Mucosa of descending colon (tissue), 3 donors: ENCODE data around the gene TRIM21. TPM values are rescaled to one million over a fixed set of nuclear protein-coding genes. Genes with fewer than 3 reads are reported as not detected.

Experiments
- ATAC-seq: fragments of 200-7000 bp; cut with Tn5 transposase; one replicate; pipeline ENCODE4 v1.9.1; 2020; ENCODE audit warnings: mild to moderate bottlenecking, moderate library complexity
- DNase-seq, 3 donors: peaks; one replicate each; pipeline ENCODE4 v3.0.0-alpha.2; 2020
- H3K36me3 ChIP-seq: fragments of 200-600 bp; one replicate; pipeline ENCODE4 v1.8.0; 2021; ENCODE audit warnings: low read depth, mild to moderate bottlenecking
- H3K4me1 ChIP-seq: fragments of 200-600 bp; one replicate; pipeline ENCODE4 v1.8.0; 2021; ENCODE audit warnings: low read depth, mild to moderate bottlenecking
- H3K4me3 ChIP-seq: fragments of 200-600 bp; one replicate; pipeline ENCODE4 v1.8.0; 2021; ENCODE audit warnings: mild to moderate bottlenecking
- H3K9me3 ChIP-seq: fragments of 200-600 bp; one replicate; pipeline ENCODE4 v1.8.0; 2021; ENCODE audit warnings: mild to moderate bottlenecking
- intact Hi-C, 2 donors: fragments of 100-400 bp; cut with DNase I in 1 of 2; cut with micrococcal nuclease in 1 of 2; formaldehyde crosslinking; loops; one replicate each; pipeline versions ENCODE4 v1.11.0 to v1.11.1; 2022; cut with DNase I, micrococcal nuclease
- long read RNA-seq, 2 donors: library from polyadenylated mRNA; unstranded; transcript quantifications; one replicate each; pipeline ENCODE4 v2.0.0, GENCODE V29; 2019 to 2021
- total RNA-seq, 3 donors: library from RNA; stranded (reverse); fragmentation: NEBNext Ultra II Directional in 2 of 3; extraction: Animal tissue kit (Norgen Biotek cat#: 25700) in 2 of 3; gene quantifications; one replicate each; pipeline versions ENCODE4 v1.2.1 to v1.2.4, GENCODE V29; 2021 to 2023
- TF ChIP-seq, protein P1 (sequence below): fragments of 200-600 bp; IDR thresholded peaks from one replicate; pipeline ENCODE4 v1.8.0; 2022; ENCODE audit warnings: antibody characterized with exemption, mild to moderate bottlenecking
- donor health status: DM: no; HTN: no; CAD: no; lungs with moderate emphysema.
- donor health status: DM: no; HTN: no; CAD: no.
- donor health status: DM: no; HTN: yes; CAD: no.

TRIM21 gene
- 10 to 100 TPM; 26.0 to 32.6 (median 29.2) TPM for total RNA-seq
- long read RNA-seq, donor 1, transcript TRIM21-201 (7 exons, 1,924 nt): major isoform, 30 of 35 reads
- long read RNA-seq, donor 1, partial matches to known transcripts: 3 of 35 reads
- long read RNA-seq, donor 1, other reads (novel, unspliced or antisense): 2 of 35 reads
- long read RNA-seq, donor 2, transcript TRIM21-201 (7 exons, 1,924 nt): major isoform, 13 of 17 reads
- long read RNA-seq, donor 2, partial matches to known transcripts: 1 of 17 reads
- long read RNA-seq, donor 2, other reads (novel, unspliced or antisense): 3 of 17 reads

DNA sequence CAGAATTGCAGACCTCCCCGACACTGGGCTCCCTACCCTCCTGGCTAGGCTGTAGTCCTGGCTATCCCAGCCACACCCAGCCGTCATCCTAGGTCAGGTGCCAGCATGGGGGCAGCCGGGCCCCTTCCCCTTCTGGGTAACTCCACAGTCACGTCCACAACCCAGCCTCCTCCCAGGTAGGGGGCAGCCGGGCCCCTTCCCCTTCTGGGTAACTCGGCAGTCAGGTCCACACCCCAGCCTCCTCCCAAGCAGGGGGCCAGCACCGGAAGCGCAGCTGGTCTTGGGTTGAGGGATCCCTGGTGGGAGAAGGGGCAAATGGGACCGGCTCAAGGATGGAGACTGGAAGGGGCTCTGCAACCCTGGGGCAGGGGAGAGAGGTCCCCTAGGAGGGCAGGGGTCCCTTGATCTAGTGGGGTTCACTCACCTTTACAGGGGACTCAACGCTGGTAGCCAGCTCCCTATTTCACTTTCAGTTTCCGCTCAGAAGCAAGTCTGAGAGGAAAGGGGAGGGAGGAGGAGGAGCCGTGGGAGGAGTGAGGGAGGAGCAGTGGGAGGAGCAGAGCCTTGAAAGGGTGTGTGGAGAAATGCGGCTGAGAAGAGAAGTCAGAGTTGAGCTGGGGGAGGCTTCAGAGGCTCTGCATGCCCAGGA lies at the start of gene TRIM21:
TRIM21 (minus strand) TSS at position 494 of the 649 bp plus-strand sequence. CDS start 3,293 bp downstream, outside the sequence.
- Histone ChIP-seq H3K4me3 (peak within 1 kb of the TSS; percentile 94), H3K9me3 (no peaks in the 10 kb centered on the region), H3K4me1 (peaks cover 11% of the 10 kb centered on the region), H3K36me3 (no peaks in the 10 kb centered on the region)
- intact Hi-C loops: no loop called here
- peak; percentile 83 to 93 (median 90) for DNase-seq
- ATAC-seq: peak; percentile 100
- TF ChIP-seq, protein P1, sequence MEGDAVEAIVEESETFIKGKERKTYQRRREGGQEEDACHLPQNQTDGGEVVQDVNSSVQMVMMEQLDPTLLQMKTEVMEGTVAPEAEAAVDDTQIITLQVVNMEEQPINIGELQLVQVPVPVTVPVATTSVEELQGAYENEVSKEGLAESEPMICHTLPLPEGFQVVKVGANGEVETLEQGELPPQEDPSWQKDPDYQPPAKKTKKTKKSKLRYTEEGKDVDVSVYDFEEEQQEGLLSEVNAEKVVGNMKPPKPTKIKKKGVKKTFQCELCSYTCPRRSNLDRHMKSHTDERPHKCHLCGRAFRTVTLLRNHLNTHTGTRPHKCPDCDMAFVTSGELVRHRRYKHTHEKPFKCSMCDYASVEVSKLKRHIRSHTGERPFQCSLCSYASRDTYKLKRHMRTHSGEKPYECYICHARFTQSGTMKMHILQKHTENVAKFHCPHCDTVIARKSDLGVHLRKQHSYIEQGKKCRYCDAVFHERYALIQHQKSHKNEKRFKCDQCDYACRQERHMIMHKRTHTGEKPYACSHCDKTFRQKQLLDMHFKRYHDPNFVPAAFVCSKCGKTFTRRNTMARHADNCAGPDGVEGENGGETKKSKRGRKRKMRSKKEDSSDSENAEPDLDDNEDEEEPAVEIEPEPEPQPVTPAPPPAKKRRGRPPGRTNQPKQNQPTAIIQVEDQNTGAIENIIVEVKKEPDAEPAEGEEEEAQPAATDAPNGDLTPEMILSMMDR: no peak

DNA sequence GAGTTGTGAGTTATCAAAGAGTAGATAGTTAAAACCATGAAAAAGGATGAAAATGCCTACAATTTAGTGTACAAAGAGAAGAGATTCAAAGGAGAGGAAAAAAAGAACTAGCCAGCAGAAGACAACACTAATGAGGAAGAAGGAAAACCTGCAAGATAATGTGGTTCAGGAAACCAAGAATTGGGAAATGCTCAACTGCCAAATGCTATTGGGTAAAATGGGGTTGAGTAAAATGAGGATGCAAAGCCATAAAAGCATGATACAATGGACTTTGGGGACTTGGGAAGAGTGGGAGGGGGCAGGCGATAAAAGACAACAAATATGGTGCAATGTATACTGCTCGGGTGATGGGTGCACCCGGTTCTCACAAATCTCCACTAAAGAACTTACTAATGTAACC lies 48.0 kb upstream of the TRIM21 start:
- Histone ChIP-seq H3K36me3 (no peaks in the 10 kb centered on the region), H3K4me3 (no peak overlapping the region), H3K9me3 (no peaks in the 10 kb centered on the region), H3K4me1 (no peaks in the 10 kb centered on the region)
- DNase-seq (no peak), ATAC-seq (no peak)
- intact Hi-C loops: no loop called here
- TF ChIP-seq, protein P1: no peak

DNA sequence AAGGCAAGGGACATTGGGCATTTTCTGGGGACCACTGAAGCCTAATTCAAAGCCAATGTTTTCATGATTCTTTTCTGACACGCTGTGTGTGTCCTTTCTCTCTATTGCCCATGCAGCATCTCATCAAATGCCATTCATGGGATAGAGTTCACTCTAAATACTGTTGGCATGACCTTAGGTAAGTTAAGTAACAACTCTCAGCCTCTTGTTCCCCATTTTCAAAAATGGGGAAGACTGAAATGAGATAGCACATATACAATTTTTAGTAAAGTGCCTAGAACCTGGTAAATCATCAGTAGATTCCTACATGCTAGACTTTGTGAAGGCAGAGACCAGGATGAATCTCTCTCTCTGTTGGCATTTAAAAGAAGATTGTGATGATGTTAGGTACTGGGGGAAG lies 42.9 kb upstream of the TRIM21 start:
- no peaks in the 10 kb centered on the region for H3K4me1 ChIP-seq
- no peaks in the 10 kb centered on the region for H3K9me3 ChIP-seq
- ATAC-seq: no peak
- DNase-seq: no peak
- no peak overlapping the region for H3K4me3 ChIP-seq
- TF ChIP-seq, protein P1: no peak
- no peaks in the 10 kb centered on the region for H3K36me3 ChIP-seq
- intact Hi-C loops: no loop called here

DNA sequence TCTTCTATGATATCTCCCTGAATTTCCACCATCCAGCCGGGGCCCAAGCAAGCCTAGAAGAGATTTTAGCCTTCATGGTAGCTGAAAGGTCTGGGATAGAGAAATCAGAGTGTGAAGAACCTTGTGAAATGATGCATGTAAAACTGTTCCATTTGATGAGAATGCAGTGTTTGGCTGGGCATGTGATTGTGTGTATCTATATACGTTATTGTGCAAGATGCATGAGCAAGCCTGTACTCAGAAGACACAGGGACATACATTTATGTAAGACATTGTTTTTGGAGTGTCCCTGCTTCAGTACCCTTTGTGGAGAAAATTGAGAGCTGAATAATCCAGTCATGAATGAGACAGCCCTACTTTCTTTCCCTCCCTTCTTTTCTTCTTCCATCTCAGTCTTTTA lies 40.4 kb upstream of the TRIM21 start:
- no peak overlapping the region for H3K4me3 ChIP-seq
- intact Hi-C loops: no loop called here
- H3K4me1 ChIP-seq: no peaks in the 10 kb centered on the region
- H3K36me3 ChIP-seq: no peaks in the 10 kb centered on the region
- TF ChIP-seq, protein P1: no peak
- ATAC-seq: no peak
- no peak for DNase-seq
- no peaks in the 10 kb centered on the region for H3K9me3 ChIP-seq

DNA sequence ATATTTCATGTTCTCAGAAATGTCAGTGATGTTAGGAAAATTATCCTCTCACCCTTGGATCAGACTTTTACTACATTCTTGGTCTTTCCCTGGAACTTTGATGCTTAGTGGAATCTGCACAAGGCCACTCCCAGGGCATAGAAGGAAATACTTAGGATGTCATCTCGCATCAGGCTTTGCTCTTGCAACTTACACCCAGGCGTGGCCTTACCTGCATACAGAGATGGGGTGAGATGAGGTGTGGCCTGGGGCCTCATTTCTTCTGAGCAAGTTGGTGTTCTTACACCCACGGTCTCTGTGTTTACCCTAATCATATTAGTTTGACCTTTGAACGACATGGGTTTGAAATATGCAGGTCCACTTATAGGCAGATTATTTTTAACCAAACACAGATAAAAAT lies 36.5 kb upstream of the TRIM21 start:
- peak in 1 of 3 donors; percentile 11 for DNase-seq
- intact Hi-C loops: no loop called here
- TF ChIP-seq, protein P1: no peak
- ATAC-seq: peak; percentile 47
- H3K9me3 ChIP-seq: no peaks in the 10 kb centered on the region
- H3K4me3 ChIP-seq: no peak overlapping the region
- no peaks in the 10 kb centered on the region for H3K4me1 ChIP-seq
- H3K36me3 ChIP-seq: no peaks in the 10 kb centered on the region
